NCI-H187 (cell line): ENCODE results near the gene ELL.

ENCODE experiments used
- DNase-seq, 2 experiments: peaks; one replicate each; lab custom pipeline; 2025; lab: John Stamatoyannopoulos, UW

The ELL gene

GRCh38 chr19:18433735-18434398 is 88.0 kb downstream of the ELL start:
- DNase-seq = no peak

GRCh38 chr19:18433015-18433691 is 88.7 kb downstream of the ELL start:
- DNase-seq = no peak

- no peak for DNase-seq
These were observed 89.4 kb downstream of the ELL start for GRCh38 chr19:18432275-18433014.

- DNase-seq = no peak
These were observed 90.3 kb downstream of the ELL start for GRCh38 chr19:18431351-18432197.

- no peak for DNase-seq
These were observed 91.3 kb downstream of the ELL start for GRCh38 chr19:18430417-18431144.

- DNase-seq = no peak
These were observed 92.0 kb downstream of the ELL start for GRCh38 chr19:18429717-18430416.

- DNase-seq = peak; percentile 81 to 83
These were observed 92.8 kb downstream of the ELL start for GRCh38 chr19:18428787-18429674.

- DNase-seq = no peak
These were observed 93.6 kb downstream of the ELL start for GRCh38 chr19:18428173-18428786.

GRCh38 chr19:18427743-18428113 is 94.1 kb downstream of the ELL start:
- no peak for DNase-seq

- no peak for DNase-seq
These were observed 94.7 kb downstream of the ELL start for GRCh38 chr19:18427080-18427742.

GRCh38 chr19:18426416-18426767 is 95.5 kb downstream of the ELL start:
- DNase-seq = no peak

GRCh38 chr19:18425515-18426415 is 96.1 kb downstream of the ELL start:
- no peak for DNase-seq

- DNase-seq = no peak
These were observed 96.9 kb downstream of the ELL start for GRCh38 chr19:18424890-18425514.

GRCh38 chr19:18424122-18424889 is 97.6 kb downstream of the ELL start:
- DNase-seq = no peak

- DNase-seq = no peak
These were observed 98.4 kb downstream of the ELL start for GRCh38 chr19:18423258-18424020.
